HG03097 (cell line): ENCODE results near the gene ADAMTS12.

Experiments
- ATAC-seq: cut with Tn5 transposase; IDR thresholded peaks from one replicate; pipeline ENCODE4 v1.9.1; 2021; ENCODE audit not compliant: unreplicated experiment, low FRiP score

Gene ADAMTS12

DNA sequence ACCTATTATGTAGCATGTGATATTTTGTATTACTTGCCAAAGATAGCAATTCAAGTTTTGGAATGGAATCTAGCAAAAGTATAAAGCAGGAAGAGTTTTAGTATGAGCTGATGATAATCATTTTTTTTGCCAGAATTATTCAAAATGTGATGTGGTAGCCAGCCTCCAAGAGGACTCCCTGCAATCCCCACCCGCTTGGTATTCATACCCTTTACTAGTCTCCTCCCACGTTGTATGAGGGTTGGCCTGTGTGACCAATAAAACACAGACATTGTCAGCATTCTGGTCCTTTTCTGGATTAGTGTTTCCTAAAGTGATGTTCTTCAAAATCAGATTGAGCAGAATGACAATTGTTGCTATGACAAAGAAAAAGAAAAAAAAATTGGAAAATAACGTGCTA lies 387.2 kb downstream of the ADAMTS12 start:
- no peak for ATAC-seq

GRCh38 chr5:33501899-33502298 lies 389.9 kb downstream of the ADAMTS12 start:
- ATAC-seq = no peak

DNA sequence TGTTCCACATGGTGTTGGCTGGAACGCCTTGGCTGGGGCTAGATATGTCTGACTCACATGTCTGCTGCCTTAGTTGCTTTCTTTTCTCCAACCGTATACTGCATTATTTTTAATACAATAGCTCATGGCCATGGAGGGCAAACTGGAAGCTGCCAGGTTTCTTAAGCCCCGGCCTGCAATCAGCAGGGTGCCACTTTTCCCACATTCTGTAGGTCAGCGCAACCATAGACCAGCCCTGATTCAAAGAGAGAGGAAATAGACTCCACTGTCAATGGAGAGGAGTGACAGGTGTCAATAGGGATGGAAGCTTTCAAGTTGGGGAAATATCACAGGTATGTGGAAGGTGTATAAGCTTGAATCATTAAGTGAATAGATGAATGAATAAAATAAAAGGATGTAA lies 390.5 kb downstream of the ADAMTS12 start:
- ATAC-seq = no peak

DNA sequence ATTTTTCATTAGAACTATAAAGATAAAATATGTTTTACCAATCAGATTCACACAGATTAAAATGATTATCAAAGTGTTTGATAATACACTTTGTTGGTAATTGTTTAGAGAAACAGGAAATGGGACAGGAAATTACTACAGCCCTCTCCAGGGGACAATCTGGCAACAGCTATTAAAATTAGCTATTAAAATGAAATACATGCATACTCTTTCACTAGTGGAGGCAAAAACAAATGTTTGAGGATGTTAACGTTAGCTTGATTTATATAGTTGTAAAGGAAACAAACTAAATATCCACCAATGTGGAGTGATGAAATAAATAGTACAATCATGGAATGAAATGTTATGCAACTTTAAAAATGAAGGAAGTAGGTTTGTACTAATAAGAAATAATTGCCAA lies 397.3 kb downstream of the ADAMTS12 start:
- no peak for ATAC-seq

GRCh38 chr5:33491941-33492340 lies 399.8 kb downstream of the ADAMTS12 start:
- no peak for ATAC-seq

DNA sequence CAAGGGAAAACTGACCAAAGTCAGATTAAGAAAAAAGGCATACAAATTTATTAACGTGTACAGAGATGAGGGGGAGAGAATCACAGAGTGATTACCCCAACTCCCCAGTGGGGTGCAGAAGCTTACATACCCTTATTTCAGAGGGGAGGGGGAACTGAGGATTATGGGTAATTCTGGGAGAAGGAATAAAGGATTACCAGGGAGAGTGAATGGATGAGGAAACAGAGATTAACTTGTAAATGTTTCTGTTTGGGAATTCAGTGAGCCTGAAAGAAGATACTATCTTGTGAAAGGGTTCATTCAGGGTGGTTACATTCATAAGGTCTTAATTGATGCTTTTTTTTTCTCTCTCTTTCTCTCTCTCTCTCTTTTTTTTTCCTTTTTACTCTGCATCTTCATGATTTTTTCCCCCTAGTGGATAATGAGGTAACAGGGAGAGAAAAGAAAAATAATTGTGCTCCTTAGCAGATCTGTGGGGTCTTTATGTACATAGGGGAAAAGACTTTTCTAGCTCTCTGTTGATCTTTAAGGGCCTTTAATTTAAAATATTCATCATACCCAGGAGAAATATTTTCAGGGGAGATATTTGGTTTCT lies 401.6 kb downstream of the ADAMTS12 start:
- no peak for ATAC-seq

GRCh38 chr5:33489481-33490067 lies 402.2 kb downstream of the ADAMTS12 start:
- ATAC-seq = no peak

DNA sequence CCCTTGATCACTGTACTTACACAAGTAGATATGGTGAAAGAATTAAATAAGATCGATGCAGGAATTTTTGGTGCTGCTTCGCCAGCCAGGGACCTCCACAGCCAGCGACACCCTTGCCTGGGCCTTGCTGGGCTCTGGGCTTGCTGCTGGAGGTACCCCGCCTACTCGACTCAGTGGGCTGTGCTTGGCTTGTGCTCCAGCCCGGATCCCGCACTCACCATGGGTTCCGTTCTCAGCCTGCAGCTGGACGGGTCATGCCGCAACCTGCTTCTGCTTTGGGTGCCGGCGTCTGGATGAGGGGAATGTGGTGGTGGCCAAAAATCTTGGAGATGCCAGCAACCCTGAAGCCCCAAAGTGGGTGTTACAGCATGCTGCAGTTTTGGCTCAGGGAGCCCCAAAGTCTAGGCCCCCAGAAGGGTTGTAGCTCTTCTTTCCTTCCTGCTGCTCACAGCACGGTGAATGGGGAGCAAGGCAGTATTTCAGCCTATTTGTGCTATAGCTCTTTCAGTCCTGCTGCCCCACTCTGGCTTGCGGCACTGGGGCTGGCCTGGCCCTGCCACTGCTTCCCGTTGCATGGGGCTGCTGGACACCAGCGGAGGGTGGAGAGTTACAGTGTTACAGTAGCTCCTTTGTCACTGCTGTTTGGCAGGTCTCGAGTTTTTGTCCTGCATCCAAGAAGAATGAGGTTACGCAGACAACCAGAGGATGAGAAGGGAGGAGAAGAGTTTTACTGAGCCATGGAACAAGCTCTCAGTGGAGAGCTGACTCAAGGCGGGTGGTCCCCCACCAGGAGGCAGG lies 403.0 kb downstream of the ADAMTS12 start:
- ATAC-seq = no peak

DNA sequence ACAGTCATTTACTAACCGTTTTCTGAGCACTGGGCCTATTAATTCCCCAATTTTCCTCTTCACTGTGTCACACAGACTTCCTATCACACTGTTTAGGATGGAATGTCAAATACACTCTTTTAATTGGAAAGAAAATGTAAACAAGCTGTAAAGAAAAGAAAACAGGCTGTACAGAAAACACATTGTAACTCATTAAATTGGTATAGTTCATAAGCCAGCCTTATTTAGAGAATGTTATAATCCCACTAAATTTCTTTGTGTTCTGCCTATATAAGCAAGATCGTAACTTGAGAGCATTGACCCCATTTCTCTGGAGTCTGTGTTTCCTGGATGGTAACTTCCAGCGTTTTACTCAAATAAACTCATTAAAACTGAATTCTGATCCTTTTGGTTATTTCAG lies 404.6 kb downstream of the ADAMTS12 start:
- no peak for ATAC-seq

GRCh38 chr5:33482335-33482734 lies 409.5 kb downstream of the ADAMTS12 start:
- ATAC-seq = no peak

DNA sequence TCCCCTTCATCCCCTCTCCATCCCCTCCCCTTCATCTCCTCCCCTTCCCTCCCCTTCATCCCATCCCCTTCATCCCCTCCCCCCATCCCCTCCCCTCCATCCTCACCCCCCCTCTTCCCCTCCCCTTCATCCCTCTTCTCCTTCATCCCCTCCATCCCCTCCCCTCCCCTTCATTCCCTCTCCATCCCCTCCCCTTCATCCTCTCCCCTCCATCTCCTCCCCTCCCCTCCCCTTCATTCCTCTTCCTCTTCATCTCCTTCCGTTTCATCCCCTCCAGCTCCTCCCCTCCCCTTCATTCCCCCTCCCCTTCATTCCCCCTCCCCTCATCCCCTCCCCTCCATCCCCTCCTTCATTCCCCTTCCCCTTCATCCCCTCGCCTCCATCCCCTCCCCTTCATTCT lies 410.9 kb downstream of the ADAMTS12 start:
- ATAC-seq = no peak

DNA sequence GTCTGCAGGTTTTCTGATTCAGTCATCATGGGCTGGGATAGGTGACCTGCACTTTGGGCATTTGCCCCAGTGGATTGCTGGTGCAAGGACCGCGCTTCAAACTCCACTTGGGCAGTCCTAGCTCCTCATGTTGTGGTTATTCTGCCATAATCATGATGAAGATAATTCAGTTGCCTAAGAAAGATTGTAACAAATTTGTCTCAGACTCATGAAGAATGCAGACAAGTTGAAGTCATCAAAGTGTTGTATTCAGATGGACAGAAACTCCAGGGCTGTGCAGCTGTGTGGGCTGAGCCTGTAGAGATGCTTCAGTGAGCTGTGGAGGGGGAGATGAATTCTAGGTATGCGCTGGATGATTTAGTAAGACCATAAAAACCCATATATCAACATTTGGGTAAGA lies 412.5 kb downstream of the ADAMTS12 start:
- no peak for ATAC-seq

- ATAC-seq = no peak
These were observed 414.0 kb downstream of the ADAMTS12 start for GRCh38 chr5:33477816-33478215.

- ATAC-seq = no peak
These were observed 414.8 kb downstream of the ADAMTS12 start for GRCh38 chr5:33476992-33477391.

- no peak for ATAC-seq
These were observed 416.1 kb downstream of the ADAMTS12 start for GRCh38 chr5:33475706-33476105.

GRCh38 chr5:33474931-33475499 lies 416.8 kb downstream of the ADAMTS12 start:
- ATAC-seq = no peak

DNA sequence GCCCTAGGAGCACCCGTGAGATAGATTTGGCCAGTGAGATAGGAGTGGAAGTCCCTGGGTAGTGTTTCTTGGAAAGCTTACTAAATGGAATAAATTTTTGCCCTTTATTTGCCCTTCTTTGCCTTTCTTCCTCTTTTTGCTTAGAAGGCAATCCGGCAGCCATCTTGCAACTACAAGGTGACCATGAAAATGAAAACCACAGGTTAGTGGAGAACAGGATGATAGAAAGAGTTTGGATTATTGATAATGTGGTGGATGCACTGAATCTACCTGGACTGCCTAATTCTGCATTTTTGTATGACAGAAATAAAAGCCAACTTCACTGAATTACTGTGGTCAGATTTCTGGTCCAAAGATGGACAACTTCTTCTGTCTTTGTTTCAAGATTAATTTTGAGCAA lies 417.8 kb downstream of the ADAMTS12 start:
- ATAC-seq = no peak
